ENCODE data around the gene MPI.
"Not testable (repeated sequence)": the region's sequence is repeated elsewhere in the genome, so short reads cannot be mapped to it uniquely, and the experiment has no call there.

The MPI gene

DNA sequence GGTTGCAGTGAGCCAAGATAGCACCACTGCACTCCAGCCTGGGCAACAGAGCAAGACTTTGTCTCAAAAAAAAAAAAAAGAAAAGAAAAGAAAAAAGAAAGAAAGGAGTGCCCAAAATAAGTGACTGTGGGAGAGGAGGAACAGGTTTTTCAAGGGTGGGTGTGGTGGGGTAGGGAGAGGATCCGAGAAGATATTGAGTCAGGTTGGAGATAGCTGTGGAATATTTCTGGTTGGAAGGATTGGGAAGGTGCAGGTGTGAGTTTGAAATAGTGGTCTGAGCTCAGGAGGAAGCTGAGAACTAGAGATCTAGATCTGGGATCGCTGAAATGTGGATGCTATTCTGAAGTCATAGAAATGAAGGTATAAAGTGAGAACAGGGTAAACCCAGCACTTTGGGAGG lies 24.5 kb upstream of the MPI start:
- no peak for DNase-seq

GRCh38 chr15:74866090-74866489 lies 23.8 kb upstream of the MPI start:
- DNase-seq = no peak

- DNase-seq = no peak
These were observed 22.3 kb upstream of the MPI start for GRCh38 chr15:74867466-74868038.

- no peak for DNase-seq
These were observed 21.8 kb upstream of the MPI start for GRCh38 chr15:74868059-74868458.

DNA sequence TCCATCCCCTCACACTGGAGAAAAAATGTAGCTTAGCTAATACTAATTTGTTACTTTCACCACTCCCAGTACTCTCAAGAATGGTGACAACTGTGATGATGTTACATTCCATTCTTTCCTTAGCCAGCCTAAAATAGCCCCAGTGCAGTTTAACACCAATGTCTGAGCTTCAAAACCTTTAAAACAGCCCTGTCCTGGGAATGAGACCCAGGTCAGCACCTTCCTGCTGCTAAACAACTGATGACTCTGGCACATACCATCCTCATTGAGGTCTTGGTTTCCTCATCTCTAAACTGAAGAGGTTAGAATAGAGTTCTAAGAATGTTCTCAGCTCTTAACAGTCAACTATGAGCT lies 20.5 kb upstream of the MPI start:
- no peak for DNase-seq

DNA sequence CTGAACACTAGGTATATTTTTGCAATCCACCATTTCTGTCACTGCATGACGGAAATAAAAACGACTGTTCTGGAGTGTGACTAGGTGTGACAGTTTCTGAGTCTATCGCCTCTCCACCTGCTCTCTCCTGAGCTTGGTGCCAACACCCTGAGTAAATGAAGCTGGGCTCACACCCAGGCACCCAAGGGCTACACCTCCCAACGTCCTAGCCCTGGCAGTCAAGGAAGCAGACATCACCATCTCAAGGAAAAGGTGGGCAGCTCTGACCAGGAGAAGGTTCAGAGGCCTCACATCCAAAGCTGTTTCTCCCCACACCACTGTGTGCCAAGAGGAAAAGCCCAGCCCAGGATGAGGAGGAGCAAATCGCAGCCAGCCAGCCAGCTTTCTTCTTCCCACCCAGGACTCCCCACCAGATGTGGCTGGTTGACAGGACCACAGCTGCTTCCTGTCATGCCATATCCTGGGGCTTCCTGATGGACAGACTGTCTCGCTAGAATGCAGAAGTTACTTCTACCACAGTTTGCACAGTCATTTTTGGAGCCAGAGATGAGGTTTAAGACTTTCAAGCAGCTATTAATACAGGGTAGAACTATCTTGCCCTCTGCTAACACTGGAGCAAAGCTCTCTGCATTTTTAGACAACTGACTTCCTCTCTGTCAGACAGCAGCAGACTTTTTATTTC lies 20.0 kb upstream of the MPI start:
- DNase-seq = no peak

DNA sequence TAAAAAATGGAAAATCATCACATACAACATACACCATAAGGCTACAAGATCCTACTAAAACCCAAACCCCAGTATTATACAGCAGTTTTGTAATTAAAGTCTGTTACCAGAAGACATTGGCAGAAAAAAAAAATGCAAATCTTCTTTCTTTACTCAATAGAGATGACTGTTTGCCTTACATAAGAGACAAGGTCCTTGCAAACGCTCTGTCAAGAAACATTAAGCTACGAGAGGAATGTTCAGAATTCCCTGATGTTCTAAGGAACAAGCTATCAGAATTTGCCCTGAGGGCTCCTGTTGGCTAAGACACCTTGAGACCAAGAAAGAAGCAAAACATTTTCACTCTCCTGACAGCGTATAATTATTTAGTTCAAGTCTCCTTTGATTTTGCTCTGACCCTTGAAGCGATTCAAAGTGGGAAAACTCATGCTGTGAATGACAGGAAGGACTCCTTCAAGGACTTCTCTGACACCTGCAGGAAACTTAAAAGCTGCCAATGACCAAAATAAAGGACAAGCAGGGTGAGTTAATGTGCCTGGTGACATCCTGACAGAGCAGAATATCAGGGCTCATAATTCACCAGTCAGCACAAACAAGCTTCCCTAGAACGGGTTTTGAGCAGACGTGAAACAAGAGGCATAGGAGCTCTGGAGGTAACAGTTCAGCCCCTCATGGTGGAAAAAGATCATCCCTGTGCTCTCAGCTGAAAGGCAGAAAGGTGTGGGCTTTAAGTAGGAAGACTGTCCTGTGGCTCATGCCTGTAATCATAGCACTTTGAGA lies 19.2 kb upstream of the MPI start:
- no peak for DNase-seq

- DNase-seq = no peak
These were observed 17.2 kb upstream of the MPI start for GRCh38 chr15:74872702-74873035.

GRCh38 chr15:74873036-74873755 lies 16.6 kb upstream of the MPI start, which contains the start of gene SCAMP2:
TSS of gene SCAMP2 (minus strand) at chr15:74873365. CDS start at chr15:74873255, 110 bp downstream.
- peak; percentile 88 for DNase-seq

- peak; percentile 40 for DNase-seq
These were observed 16.0 kb upstream of the MPI start for GRCh38 chr15:74873756-74874424.

- no peak for DNase-seq
These were observed 11.6 kb upstream of the MPI start for GRCh38 chr15:74878273-74878672.

GRCh38 chr15:74882528-74882927 lies 7.3 kb upstream of the MPI start:
- no peak for DNase-seq

DNA sequence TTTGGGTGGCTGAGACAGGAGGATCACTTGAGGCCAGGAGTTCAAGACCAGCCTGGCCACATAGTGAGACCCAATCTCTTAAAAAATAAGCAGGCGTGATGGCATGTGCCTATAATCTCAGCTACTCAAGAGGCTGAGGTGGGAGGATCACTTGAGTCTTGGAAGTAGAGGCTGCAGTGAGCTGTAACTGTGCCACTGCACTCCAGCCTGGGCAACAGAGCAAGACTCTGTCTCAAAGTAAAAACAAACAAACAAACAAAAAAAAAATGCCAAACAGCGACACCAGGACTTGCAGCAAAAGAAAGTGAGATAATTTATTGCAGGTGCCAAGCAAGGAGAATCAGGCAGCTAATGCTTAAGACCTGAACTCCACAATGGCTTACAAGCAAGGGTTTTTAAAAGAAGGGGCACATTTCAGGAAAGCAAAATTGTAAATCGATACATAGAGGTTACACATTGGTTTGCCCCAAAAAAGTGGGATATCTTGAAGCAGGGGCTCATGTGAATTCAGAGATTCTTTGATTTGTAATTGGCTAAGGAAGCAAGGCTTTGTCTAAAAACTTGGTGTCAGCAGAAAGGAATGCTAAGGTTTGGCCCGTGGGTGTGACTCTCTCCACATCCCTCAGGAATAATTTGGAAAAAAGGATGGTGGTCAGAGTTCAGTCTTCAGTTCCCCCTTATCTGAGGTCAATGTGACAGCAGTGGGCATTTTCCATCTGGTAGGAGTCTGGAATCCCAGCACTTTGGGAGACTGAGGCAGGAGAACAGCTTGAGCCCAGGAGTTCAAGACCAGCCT lies 5.2 kb upstream of the MPI start:
- DNase-seq = no peak

DNA sequence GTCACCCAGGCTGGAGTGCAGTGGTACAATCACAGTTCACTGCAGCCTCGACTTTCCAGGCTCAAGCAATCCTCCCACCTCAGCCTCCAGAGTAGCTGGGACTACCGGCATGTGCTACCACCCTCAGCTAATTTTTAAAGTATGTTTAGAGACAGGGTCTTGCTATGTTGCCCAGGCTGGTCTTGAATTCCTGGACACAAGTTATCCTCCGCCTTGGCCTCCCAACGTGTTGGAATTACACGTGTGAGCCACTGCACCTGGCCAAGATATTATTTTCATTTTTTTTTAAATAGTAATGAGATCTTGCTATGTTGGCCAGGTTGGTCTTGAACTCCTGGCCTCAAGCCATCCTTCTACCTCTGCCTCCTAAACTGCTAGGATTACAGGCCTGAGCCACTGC lies 4.4 kb upstream of the MPI start:
- DNase-seq = no peak

DNA sequence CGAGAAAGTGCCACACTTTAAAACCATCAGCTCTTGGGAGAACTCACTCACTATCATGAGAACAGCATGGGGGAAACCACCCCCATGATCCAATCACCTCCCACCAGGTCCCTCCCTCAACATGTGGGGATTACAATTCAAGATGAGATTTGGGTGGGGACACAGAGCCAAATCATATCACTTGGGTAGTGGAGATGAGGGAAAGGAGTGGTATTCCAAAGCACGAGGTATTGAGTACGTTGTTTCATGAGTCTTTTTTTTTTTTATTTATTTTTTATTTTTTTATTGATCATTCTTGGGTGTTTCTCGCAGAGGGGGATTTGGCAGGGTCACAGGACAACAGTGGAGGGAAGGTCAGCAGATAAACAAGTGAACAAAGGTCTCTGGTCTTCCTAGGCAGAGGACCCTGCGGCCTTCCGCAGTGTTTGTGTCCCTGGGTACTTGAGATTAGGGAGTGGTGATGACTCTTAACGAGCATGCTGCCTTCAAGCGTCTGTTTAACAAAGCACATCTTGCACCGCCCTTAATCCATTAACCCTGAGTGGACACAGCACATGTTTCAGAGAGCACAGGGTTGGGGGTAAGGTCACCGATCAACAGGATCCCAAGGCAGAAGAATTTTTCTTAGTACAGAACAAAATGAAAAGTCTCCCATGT lies 2.2 kb upstream of the MPI start:
- DNase-seq = not testable (repeated sequence)

- DNase-seq = no peak
These were observed 1.1 kb upstream of the MPI start for GRCh38 chr15:74888716-74889115.

GRCh38 chr15:74889390-74889882 lies 406 bp upstream of the MPI start:
- DNase-seq = no peak

- DNase-seq = no peak
These were observed 771 bp downstream of the MPI start for GRCh38 chr15:74890665-74890960.

DNA sequence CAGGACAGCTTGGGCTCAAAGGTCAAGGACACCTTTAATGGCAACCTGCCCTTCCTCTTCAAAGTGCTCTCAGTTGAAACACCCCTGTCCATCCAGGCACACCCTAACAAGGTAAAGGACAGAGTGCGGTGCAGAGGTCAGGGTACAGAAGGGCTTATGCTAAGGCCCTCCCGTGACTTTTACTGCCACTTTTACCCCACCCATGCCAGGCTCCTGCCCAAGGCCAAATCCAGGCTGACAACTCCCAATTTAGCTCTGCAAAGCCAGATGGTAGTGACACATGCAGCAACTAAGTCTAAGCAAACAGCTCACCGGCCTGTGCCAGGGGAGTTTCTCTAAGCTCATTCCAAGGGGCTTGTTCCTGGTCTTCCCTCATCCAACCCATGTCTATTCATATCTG lies 1.6 kb downstream of the MPI start:
- DNase-seq = no peak

DNA sequence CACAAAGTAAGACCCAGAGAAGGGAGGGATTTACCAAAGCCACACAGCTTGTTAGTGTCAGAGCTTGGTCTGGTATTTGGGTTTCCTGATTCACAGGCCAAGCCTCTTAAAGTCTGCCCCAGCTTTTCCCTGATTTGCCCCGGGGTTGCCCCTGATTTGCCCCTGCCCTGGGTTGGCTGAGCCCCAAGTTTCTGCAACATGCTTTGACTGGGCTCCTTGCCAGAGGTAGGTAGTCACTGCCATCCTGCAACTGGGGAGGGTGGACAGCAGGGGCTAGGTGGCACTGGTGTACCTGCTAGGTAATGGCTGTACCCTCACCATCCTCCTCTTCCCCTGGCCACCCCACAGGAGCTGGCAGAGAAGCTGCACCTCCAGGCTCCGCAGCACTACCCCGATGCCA lies 2.5 kb downstream of the MPI start:
- no peak for DNase-seq

- DNase-seq = no peak
These were observed 3.1 kb downstream of the MPI start for GRCh38 chr15:74892931-74893330.

DNA sequence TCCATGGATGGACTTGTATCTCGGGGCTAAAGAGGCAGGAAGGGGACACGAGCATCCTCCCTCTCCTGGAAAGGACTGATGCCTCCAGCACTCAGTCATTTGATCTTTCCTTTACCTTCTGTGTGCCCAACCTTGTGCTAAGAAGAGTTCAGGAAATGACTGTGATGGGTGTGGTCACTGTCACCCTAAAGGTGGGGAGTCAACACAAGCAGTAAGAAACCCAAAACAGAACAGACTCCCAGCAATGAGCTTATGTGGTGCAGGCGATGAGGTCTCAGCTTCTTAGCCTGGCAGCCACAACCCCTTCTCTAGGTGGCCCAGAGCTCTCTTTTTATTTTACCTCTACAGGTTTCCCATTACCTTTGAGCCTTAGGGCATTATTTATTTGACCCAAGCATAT lies 3.8 kb downstream of the MPI start:
- DNase-seq = no peak
